ENCODE measurements around the gene NRG4.
"Not testable (repeated sequence)": the region's sequence is repeated elsewhere in the genome, so short reads cannot be mapped to it uniquely, and the experiment has no call there.

The NRG4 gene

DNA sequence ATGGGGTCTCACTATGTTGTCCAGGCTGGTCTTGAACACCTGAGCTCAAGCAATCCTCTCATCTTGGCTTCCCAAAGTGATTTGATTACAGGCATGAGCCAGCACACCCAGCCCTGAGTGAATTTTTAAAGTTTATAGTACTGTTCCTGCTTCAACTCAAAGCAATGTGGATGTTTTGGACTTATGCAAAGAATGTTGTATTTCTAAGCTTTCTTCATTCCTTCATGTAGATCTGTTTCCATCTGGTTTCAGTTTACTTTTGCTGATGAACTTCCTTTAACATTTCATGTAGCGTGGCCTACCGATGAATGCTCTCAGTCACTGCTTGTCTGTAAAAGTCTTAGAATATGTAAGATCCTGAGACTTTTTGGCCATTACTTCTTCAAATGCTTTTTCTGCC lies 23.2 kb downstream of the NRG4 start:
- DNase-seq (ENCODE audit: low spot score): no peak
- TF ChIP-seq, protein P1, sequence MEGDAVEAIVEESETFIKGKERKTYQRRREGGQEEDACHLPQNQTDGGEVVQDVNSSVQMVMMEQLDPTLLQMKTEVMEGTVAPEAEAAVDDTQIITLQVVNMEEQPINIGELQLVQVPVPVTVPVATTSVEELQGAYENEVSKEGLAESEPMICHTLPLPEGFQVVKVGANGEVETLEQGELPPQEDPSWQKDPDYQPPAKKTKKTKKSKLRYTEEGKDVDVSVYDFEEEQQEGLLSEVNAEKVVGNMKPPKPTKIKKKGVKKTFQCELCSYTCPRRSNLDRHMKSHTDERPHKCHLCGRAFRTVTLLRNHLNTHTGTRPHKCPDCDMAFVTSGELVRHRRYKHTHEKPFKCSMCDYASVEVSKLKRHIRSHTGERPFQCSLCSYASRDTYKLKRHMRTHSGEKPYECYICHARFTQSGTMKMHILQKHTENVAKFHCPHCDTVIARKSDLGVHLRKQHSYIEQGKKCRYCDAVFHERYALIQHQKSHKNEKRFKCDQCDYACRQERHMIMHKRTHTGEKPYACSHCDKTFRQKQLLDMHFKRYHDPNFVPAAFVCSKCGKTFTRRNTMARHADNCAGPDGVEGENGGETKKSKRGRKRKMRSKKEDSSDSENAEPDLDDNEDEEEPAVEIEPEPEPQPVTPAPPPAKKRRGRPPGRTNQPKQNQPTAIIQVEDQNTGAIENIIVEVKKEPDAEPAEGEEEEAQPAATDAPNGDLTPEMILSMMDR (IDR thresholded peaks at IDR 0.05; ENCODE audit: extremely low read depth, missing control alignments): no peak

DNA sequence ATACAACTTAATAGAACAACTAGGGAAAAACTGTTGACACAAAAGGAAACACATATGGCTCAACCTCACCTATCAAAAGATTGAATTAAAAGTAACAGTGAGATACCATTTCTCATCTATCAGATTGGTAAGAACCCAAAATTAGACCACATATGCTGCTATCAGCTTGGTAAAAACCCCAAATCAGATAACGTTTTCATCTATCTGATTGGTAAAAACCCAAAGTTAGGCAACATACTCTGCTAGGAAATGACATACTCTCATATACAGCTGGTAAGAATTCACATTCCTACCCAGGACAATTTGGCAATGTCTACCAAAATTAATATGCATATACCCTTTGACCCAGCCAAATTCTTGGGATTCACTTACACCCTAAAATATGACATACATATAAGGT lies 26.3 kb downstream of the NRG4 start:
- DNase-seq (ENCODE audit: low spot score): no peak
- TF ChIP-seq, protein P1 (IDR thresholded peaks at IDR 0.05; ENCODE audit: extremely low read depth, missing control alignments): no peak

DNA sequence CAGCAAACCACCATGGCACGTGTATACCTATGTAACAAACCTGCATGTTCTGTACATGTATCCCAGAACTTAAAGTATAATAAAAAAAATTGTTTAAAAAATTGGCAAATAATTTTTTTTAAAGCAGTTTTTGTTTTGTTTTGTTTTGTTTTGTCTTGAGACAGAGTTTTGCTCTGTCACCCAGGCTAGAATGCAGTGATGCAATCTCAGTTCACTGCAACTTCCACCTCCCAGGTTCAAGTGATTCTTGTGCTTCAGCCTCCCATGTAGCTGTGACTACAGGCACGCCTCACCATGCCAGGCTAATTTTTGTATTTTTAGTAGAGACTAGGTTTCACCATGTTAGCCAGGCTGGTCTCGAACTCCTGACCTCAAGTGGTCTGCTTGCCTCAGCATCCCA lies 27.5 kb downstream of the NRG4 start:
- not testable (repeated sequence) for DNase-seq (ENCODE audit: low spot score)

DNA sequence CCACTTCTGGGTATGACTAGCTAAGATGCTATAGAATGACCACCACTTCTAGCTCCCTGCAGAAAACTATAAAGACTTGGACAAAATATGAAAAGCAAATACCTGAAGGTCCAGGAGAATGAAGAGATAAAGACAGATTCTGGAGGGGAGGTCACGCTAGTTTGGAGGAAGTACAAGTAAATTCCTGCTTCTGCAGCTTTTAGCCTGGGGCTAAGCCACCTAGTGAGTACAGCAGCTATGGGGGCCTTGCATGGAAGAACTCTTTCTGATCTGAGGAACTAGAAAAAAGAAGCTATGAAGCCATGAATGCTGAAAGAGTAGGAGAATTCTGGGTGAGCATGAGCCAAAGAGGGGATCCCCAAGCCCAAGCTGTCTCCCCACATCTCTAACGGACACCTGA lies 29.8 kb downstream of the NRG4 start:
- TF ChIP-seq, protein P1 (IDR thresholded peaks at IDR 0.05; ENCODE audit: extremely low read depth, missing control alignments): no peak
- DNase-seq (ENCODE audit: low spot score): no peak

DNA sequence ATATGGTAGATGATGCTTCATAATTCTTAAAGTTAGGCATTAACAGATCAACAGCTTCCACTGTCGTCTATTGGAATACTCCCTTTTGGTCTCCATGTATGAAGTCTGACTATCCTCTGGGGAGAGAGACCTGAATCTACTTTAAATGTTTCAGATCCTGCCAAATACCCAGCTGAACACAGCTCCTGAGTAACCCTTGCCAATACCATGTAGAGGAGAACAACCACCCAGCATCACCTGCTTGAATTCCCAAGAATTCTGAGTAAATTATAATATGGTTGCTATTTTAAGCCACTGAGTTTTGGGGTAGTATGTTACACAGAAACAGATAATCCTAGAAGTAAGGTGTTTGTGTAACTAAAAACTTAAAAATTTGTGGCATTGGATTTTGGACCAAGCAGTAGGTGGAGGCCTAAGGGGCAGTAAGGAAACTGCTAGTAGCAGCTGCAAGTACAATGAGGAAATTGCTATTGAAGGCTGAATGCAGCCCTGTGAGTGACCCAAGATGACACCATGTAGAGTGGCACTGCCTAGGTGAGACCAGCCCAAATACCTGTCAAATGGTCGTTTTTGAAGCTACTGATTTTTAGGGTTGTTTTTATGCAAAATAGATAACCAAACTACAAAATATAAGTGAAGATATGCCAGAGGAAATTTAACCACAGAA lies 30.9 kb downstream of the NRG4 start:
- no peak for DNase-seq (ENCODE audit: low spot score)
- TF ChIP-seq, protein P1 (IDR thresholded peaks at IDR 0.05; ENCODE audit: extremely low read depth, missing control alignments): no peak

DNA sequence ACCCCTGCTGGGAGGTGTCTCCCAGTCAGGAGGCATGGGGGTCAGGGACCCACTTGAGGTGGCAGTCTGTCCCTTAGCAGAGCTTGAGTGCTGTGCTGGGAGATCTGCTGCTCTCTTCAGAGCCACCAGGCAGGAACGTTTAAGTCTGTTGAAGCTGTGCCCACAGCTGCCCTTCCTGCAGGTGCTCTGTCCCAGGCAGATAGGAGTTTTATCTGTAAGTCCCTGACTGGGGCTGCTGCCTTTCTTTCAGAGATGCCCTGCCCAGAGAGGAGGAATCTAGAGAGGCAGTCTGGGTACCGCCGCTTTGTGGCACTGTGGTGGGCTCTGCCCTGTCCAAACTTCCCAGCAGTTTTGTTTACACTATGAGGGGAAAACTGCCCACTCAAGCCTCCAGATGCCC lies 35.5 kb downstream of the NRG4 start:
- DNase-seq (ENCODE audit: low spot score): not testable (repeated sequence)

DNA sequence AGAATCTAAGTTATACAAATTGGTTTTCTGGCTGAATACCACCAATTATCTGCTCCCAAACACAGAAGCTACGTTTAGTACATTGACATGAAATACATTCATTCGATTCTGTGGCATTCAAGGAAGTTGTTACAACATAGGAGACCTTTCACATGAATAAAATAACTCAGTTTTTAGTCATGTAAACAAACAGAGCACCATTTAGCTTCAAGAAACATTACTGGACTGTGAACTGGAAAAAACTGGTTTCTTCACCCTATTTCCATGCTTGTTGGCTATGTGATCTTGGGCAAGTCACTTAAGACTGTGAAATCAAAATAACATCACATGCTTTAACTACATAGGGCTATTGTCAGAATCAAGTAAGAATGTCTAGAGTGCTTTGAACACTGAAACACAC lies 46.2 kb downstream of the NRG4 start:
- TF ChIP-seq, protein P1 (IDR thresholded peaks at IDR 0.05; ENCODE audit: extremely low read depth, missing control alignments): no peak
- no peak for DNase-seq (ENCODE audit: low spot score)

DNA sequence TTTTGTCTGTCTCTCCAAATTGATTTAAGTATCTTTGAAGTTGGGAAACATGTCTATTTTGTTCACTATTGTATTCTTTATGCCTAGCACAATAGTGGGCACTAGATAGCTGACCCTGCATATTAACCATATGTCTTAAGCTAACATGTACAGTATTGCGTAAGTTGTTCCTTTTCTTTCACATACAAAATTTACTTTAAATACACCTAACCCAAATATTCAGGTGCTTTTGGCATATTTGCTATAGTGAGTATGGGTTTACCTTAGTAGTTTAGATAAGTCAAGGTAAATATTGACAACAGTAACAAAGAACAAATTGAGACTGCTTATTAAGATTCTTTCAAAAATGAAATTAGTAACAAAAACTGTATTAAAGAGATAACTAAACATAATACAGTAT lies 50.9 kb downstream of the NRG4 start:
- DNase-seq (ENCODE audit: low spot score): no peak
- TF ChIP-seq, protein P1 (IDR thresholded peaks at IDR 0.05; ENCODE audit: extremely low read depth, missing control alignments): no peak

Data from GM20000 (cell line).